AG09319 (cell line): ENCODE measurements around the gene CHMP4B.

Experiments used
- DNase-seq: peaks from one replicate; pipeline ENCODE4 v3.0.0-alpha.2; 2010; ENCODE audit warnings: low read depth; ENCODE audit errors: extremely low read depth
- TF ChIP-seq, protein P1 (sequence below): IDR thresholded peaks from 2 replicates; pipeline ENCODE4 v1.5.1; 2011; ENCODE audit warnings: low read depth, mild to moderate bottlenecking, inconsistent platforms, low read length, moderate library complexity

Gene CHMP4B

DNA sequence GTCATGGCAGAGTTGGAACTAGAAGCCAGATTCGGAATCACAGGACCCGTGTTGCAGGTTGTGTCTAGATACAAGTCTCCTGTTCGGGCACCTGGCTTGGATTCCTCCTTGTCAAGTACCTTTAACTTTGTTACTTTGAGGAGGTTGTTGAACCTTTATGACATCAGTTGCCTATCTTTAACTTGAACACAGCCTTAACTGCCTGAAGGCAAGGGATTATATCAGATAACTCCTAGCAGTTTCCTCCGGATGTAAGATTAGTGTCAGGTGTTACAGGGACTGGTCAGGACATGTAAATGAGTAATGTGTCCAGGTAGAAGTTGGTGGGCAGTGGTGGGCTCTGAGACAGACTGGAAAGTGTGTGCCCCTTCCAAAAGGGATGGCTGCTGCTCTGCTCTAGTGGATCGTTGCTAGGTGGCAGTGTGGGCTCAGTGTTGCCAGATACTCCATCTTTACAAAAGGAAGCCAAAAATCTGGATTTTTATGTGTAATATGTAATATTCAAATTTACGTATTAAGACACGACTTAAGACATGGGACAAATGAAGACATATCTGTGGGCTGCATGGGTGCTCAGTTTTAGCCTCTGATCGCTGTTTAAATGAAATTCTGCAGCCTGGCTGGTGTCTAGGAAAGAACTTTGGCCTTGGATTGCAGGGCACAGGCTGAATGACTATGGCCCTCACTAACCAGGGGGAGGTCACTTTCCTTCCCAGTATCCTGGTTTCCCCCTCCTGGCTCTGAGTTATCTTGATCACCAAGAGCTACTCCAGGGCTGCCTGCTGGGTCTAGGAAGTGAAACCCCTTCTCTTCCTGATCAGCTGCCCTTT, 27.1 kb downstream of the CHMP4B start:
- TF ChIP-seq, protein P1, sequence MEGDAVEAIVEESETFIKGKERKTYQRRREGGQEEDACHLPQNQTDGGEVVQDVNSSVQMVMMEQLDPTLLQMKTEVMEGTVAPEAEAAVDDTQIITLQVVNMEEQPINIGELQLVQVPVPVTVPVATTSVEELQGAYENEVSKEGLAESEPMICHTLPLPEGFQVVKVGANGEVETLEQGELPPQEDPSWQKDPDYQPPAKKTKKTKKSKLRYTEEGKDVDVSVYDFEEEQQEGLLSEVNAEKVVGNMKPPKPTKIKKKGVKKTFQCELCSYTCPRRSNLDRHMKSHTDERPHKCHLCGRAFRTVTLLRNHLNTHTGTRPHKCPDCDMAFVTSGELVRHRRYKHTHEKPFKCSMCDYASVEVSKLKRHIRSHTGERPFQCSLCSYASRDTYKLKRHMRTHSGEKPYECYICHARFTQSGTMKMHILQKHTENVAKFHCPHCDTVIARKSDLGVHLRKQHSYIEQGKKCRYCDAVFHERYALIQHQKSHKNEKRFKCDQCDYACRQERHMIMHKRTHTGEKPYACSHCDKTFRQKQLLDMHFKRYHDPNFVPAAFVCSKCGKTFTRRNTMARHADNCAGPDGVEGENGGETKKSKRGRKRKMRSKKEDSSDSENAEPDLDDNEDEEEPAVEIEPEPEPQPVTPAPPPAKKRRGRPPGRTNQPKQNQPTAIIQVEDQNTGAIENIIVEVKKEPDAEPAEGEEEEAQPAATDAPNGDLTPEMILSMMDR, result no peak
- no peak for DNase-seq

DNA sequence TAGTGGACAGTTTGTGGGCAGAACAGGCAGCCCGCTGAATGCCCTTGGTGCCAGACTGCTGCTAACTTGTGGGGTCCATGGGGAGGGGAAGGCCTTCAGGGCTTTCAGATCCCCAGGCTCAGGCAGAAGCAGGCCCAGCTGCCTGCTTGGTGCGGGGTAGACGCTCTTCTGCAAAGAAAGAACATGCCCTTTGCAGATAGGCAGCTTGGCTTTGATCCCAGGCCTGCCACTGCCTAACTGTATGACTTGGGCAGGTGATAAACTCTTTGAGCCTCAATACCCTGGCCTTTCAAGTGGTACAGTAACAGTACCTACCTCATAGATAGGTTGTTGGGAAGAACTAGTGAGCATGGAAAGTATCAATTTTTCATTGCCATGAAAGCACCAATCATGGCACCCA, 28.4 kb downstream of the CHMP4B start:
- no peak for DNase-seq
- TF ChIP-seq, protein P1, result no peak

DNA sequence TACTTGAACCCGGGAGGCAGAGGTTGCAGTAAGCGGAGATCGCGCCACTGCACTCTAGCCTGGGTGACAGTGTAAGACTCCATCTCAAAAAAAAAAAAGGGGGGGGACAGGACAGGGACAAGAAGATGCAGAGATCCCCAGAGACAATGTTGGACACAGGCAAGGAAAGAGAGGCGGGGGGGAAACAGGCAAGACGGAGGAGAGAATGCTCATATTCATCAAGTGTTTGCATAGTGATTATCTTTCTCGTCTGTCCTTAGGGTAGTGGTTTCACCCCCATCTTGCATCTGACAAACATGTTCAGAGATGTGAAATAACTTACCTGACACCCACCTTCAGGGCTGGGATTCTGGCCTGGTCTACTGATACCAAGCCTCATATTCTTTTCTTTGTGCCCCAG, 29.0 kb downstream of the CHMP4B start:
- TF ChIP-seq, protein P1, result no peak
- no peak for DNase-seq

DNA sequence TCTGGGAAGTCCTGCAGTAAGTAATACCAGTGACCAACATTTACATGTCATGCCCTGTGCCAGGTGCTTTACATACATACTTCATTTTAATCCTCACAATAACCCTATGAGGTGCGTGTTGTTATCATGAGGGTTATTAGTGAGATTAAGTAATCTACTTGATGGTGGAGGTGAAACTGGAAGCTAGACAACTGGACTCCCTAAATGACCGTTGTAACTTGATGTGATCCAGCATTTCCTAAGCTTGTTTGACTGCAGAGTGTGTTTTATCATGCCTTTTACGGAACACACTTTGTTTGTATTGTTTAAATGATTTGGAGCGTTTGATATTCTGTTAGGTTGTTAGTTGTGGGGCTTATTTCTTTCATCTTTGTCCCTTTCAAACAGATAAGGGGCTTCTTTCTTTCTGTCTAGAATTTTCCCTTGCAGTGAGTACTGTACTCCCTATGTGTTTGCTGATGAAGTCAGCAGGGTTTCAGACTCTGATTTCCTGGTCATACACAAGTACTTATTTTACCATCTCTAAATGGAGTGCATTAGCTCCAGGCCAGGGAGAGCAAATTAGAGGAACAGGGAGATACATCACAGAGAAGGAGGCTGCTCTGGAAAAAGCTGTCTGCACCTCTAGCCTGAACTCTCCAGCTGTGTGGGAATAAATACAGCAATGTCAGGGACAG, 29.7 kb downstream of the CHMP4B start:
- TF ChIP-seq, protein P1, result no peak
- no peak for DNase-seq

DNA sequence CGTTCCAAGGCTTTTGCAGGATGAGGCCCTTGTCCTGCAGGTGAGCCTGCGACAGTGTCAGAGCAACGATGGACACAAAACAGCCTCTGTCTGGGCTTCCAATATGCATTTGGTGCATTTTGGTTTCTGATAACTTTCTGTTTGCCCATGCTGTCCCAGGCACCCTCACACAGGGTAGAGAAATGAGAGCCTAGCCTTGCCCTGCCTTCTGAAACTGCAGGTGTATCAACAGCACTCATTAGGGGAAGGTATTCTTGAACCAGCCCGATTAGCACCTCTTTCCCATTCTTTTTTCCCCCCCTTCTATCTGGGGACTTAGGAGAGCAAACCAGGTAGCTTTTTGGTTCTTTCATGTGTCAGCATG, 30.3 kb downstream of the CHMP4B start:
- DNase-seq, result no peak
- TF ChIP-seq, protein P1, result no peak

DNA sequence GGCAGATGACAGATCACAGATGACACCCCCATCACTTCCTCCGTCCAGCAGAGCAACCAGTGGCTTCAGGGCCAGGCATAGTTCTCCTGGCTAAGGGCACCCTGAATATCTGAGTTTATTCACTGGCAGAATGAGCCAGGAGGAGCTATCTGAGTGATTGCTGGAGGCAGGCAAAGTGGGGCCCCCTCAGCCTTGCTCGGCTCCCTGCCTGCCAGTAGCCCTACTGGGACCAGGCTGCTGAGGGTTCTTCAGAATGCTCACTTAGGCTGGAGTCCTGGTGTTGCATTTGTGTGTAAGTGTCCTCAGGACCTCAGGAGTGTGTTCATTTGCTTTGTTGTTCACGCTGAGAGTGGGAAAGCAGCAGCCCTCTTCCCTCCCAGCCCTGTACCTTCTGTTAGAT, 31.2 kb downstream of the CHMP4B start:
- TF ChIP-seq, protein P1, result no peak
- no peak for DNase-seq

DNA sequence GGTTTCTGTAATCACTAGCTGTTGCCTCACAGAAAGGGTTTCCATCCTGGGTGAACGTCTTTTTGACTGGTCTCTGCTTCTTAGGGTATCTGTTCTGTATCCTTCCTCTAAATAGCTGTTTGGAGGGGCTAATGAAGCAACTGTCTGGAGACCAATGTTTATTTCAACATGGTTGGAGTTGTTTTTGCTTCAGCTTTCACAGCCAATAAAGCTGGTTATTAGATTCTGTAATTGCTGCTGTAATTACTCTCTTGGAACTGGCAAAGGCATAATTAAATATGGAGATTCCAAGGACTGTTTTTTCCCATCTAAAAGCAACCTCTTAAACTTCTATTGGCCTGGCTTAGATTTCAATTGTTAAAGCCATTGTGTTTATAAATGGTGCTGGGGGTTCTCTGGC, 31.9 kb downstream of the CHMP4B start:
- TF ChIP-seq, protein P1, result no peak
- DNase-seq, result no peak
